Measurements from ENCODE around the gene MUC13. TPM values are rescaled to one million over a fixed set of nuclear protein-coding genes. Genes with fewer than 3 reads are reported as not detected.

MUC13 gene
- total RNA-seq, 1 experiment from 2014 or later = 0.22 TPM

- TF ChIP-seq PRDM15 (CRISPR knock-in tag; IDR thresholded peaks at IDR 0.05) = no peak
- no peak for TF ChIP-seq MXD4 (CRISPR knock-in tag; IDR thresholded peaks at IDR 0.05; ENCODE audit: borderline replicate concordance)
- no peak for TF ChIP-seq ATF1 (CRISPR knock-in tag; IDR thresholded peaks at IDR 0.05)
Observed at GRCh38 chr3:124867511-124867910, 67.0 kb downstream of the MUC13 start (continued).

GRCh38 chr3:124862006-124862405 lies 72.5 kb downstream of the MUC13 start:
- Mint-ChIP-seq H3K27me3 (ENCODE audit: low read depth) (no peaks in the 10 kb centered on the region), H3K4me3 (no peak overlapping the region), H3K36me3 (peaks cover 43% of the 10 kb centered on the region), H3K4me1 (peaks cover 21% of the 10 kb centered on the region), H3K9me3 (no peaks in the 10 kb centered on the region), H3K27ac (peak overlapping the region; percentile 41; the same call in 1 of the 2 replicates)
- DNase-seq (ENCODE audit: low spot score) (no peak), ATAC-seq (peak; percentile 23; the same call in 1 of the 2 replicates)
- POLR2A ChIA-PET = interaction anchor here (0.6 kb wide), 1 partner anchor 10 kb away, joined by 3 read pairs; no protein-coding TSS in a partner anchor
- TF ChIP-seq ZNF121 (CRISPR knock-in tag; IDR thresholded peaks at IDR 0.05) (no peak), JAZF1 (CRISPR knock-in tag; IDR thresholded peaks at IDR 0.05) (no peak), E2F5 (CRISPR knock-in tag; IDR thresholded peaks at IDR 0.05) (no peak), KAT7 (CRISPR knock-in tag; IDR thresholded peaks at IDR 0.05; ENCODE audit: borderline replicate concordance) (no peak), MXD4 (CRISPR knock-in tag; IDR thresholded peaks at IDR 0.05; ENCODE audit: borderline replicate concordance) (no peak), ZNF425 (CRISPR knock-in tag; conservative IDR thresholded peaks at IDR 0.05) (no peak), CTCF (IDR thresholded peaks at IDR 0.05) (no peak), NR2C2 (CRISPR knock-in tag; IDR thresholded peaks at IDR 0.05) (no peak), OVOL2 (CRISPR knock-in tag; IDR thresholded peaks at IDR 0.05; ENCODE audit: borderline replicate concordance) (no peak), NR3C1 (CRISPR knock-in tag; conservative IDR thresholded peaks at IDR 0.05; ENCODE audit: low read depth) (no peak), MLX (CRISPR knock-in tag; IDR thresholded peaks at IDR 0.05) (no peak), CREM (CRISPR knock-in tag; IDR thresholded peaks at IDR 0.05) (no peak), ZBTB21 (CRISPR knock-in tag; IDR thresholded peaks at IDR 0.05; ENCODE audit: borderline replicate concordance) (no peak), CDX4 (CRISPR knock-in tag; IDR thresholded peaks at IDR 0.05; ENCODE audit: borderline replicate concordance) (no peak), IRF2 (CRISPR knock-in tag; IDR thresholded peaks at IDR 0.05; ENCODE audit: borderline replicate concordance, low read depth) (no peak), PREB (CRISPR knock-in tag; IDR thresholded peaks at IDR 0.05; ENCODE audit: borderline replicate concordance) (no peak)
- CTCF ChIA-PET = interaction anchor here (1.4 to 1.6 kb wide), 3 partner anchors 21 to 101 kb away, joined by 3 to 5 read pairs (median 4); no protein-coding TSS in a partner anchor

Measured in WTC11 (cell line).